Spleen (tissue), 11 donors: ENCODE measurements around the gene FAIM2. TPM values are rescaled to one million over a fixed set of nuclear protein-coding genes. Genes with fewer than 3 reads are reported as not detected.

ENCODE experiments used
- DNase-seq: peaks from one replicate; pipeline ENCODE4 v3.0.0-alpha.2; 2020
- H3K27ac ChIP-seq, 8 donors: fragments of 200-600 bp; sonication (generic) in 7 of 8; 1 replicate in 4 of 8; 2 replicates in 4 of 8; pipeline versions ENCODE4 v1.5.0 to v1.8.0; 2016 to 2021; ENCODE audit warnings: inconsistent platforms in 4 of 8, mild to moderate bottlenecking in 4 of 8, moderate library complexity in 1 of 8
- H3K27me3 ChIP-seq, 7 donors: fragments of 200-600 bp; sonication (generic) in 6 of 7; replicated peaks in 1 of 7; 1 replicate in 4 of 7; 2 replicates in 3 of 7; pipeline versions ENCODE4 v1.5.0 to v1.8.0; 2016 to 2021; ENCODE audit warnings: inconsistent platforms in 3 of 7, mild to moderate bottlenecking in 1 of 7
- H3K36me3 ChIP-seq, 6 donors: fragments of 200-600 bp; sonication (generic) in 5 of 6; 1 replicate in 4 of 6; 2 replicates in 2 of 6; pipeline versions ENCODE4 v1.5.0 to v1.8.0; 2016 to 2021; ENCODE audit warnings: inconsistent platforms in 2 of 6
- H3K4me1 ChIP-seq, 6 donors: fragments of 200-600 bp; sonication (generic) in 5 of 6; 1 replicate in 3 of 6; 2 replicates in 3 of 6; pipeline versions ENCODE4 v1.5.0 to v1.8.0; 2016 to 2021; ENCODE audit warnings: inconsistent platforms in 3 of 6
- H3K4me3 ChIP-seq, 8 donors: fragments of 200-600 bp; sonication (generic) in 7 of 8; 1 replicate in 4 of 8; 2 replicates in 4 of 8; pipeline versions ENCODE4 v1.5.0 to v1.8.0; 2016 to 2021; ENCODE audit warnings: inconsistent platforms in 4 of 8, mild to moderate bottlenecking in 4 of 8, moderate library complexity in 2 of 8
- H3K9me3 ChIP-seq, 8 donors: fragments of 200-600 bp; sonication (generic) in 7 of 8; 1 replicate in 4 of 8; 2 replicates in 4 of 8; pipeline versions ENCODE4 v1.5.0 to v1.8.0; 2016 to 2021; ENCODE audit warnings: inconsistent platforms in 4 of 8
- POLR2A ChIP-seq, 3 donors: fragments of 450-650 bp; IDR thresholded peaks; one replicate each; pipeline ENCODE4 v1.5.1; 2017; ENCODE audit warnings: antibody characterized with exemption in 3 of 3, mild to moderate bottlenecking in 1 of 3
- POLR2AphosphoS5 ChIP-seq, 3 donors: sonication (generic); formaldehyde crosslinking; IDR thresholded peaks; one replicate each; pipeline ENCODE4 v1.5.1; 2017; ENCODE audit warnings: antibody characterized with exemption in 3 of 3
- WGBS, 5 donors: extraction: QIAGEN DNeasy Blood & Tissue Kit in 3 of 5; methylation state at CpG; one replicate each; pipeline versions ENCODE4 v1.1.5 to v1.1.7; 2013 to 2018; 5-methylcytosine and 5-hydroxymethylcytosine counted together
- intact Hi-C: fragments of 100-400 bp; cut with DNase I; formaldehyde crosslinking; loops from one replicate; pipeline ENCODE4 v1.15.0; 2023; ENCODE audit warnings: low total_unique reads
- polyA plus RNA-seq, 3 donors: library from polyadenylated mRNA; stranded (reverse); fragments of 200-250 nt; gene quantifications; one replicate each; pipeline ENCODE4 v1.2.1, GENCODE V29; 2013
- total RNA-seq, 7 donors: library from RNA; depleted of rRNA in 3 of 7; stranded (reverse); fragments of >200 nt in 3 of 7; fragmentation: NEBNext Ultra II Directional in 4 of 7; extraction: Animal tissue kit (Norgen Biotek cat#: 25700) in 4 of 7; gene quantifications; one replicate each; pipeline versions ENCODE4 v1.1.0 to v1.2.1, GENCODE V29; 2016 to 2021
- TF ChIP-seq, protein P1 (sequence below), 11 experiments: fragments of 200-600 bp in 7 of 11; fragments of 450-650 bp in 4 of 11; sonication (generic) in 4 of 11; IDR thresholded peaks in 8 of 11; conservative IDR thresholded peaks in 3 of 11; 1 replicate in 7 of 11; 2 replicates in 4 of 11; pipeline versions ENCODE4 v1.4.0 to v1.8.0; 2016 to 2021; ENCODE audit warnings: antibody characterized with exemption in 11 of 11, inconsistent platforms in 4 of 11, mild to moderate bottlenecking in 1 of 11
- donor health status: healthy with polysubstance abuse.
- donor health status: DM: no; HTN: no; CAD: no; lungs with moderate emphysema.
- donor health status: DM: no; HTN: no; CAD: no.
- donor health status: Bipolar disorder and iron deficiency.
- donor health status: healthy.
- donor health status: DM: no; HTN: no; CAD: no.
- donor health status: DM: yes; HTN: yes; CAD: no.

The FAIM2 gene
- total and polyA plus RNA-seq, 10 donors = 0.04 to 3.2 (median 0.47) TPM; not detected in 1

DNA sequence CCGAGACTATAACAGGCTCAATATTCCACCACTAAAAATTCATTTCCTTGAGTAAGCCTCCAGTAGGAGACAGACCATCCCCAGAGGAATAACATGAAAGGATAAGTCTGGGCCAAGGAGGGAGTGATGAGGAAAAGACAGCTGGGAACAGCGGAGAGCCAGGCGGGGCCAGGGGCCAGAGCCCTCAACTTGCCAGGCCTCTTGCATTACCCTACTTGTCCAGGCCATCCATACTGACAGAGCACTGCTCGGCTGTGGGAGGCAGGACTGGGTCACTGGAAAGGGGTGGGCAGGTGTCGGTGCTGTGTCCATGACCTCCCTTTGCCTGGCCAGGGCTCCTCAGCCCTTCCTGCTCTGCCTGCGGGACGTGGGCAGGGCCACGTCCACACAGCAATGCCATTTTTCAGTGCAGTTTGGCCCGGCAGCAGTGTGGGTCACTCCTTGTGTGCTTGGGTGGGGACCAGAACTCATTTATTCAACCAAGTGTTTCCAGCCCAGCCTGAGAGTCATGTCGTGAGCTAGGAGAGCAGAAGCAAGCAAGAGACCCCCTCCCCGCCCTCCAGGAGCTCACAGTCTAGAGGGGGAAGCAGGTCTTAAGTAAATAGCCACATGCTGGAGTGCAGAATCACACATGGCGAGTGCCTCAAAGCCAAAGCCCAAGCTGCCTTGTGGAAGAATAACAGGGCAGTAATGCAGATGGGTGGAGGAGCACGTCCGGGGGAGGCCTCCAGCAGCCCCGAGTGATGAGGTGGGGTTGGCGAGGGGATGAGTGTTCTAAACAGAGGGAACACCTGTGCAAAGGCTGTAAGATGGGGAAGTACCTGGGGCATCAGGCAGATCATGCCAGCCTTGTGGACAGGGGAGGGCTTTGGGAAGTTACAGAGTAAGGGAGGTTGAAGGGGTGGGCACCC is 8.9 kb upstream of the FAIM2 start:
- Histone ChIP-seq H3K27ac (no peak overlapping the region), H3K9me3 (no peaks in the 10 kb centered on the region), H3K36me3 (no peaks in the 10 kb centered on the region), H3K27me3 (peaks cover 0 to 9% (median 0%) of the 10 kb centered on the region in 7 donors), H3K4me3 (no peak overlapping the region), H3K4me1 (no peaks in the 10 kb centered on the region)
- 77 to 89% (median 82%) methylated on average over 12 to 16 of the region's 16 CpGs for WGBS, 5 donors
- intact Hi-C loops = no loop called here
- peak; percentile 51 for DNase-seq
- no peak for TF ChIP-seq POLR2AphosphoS5 (IDR thresholded peaks at IDR 0.05)
- TF ChIP-seq, protein P1, sequence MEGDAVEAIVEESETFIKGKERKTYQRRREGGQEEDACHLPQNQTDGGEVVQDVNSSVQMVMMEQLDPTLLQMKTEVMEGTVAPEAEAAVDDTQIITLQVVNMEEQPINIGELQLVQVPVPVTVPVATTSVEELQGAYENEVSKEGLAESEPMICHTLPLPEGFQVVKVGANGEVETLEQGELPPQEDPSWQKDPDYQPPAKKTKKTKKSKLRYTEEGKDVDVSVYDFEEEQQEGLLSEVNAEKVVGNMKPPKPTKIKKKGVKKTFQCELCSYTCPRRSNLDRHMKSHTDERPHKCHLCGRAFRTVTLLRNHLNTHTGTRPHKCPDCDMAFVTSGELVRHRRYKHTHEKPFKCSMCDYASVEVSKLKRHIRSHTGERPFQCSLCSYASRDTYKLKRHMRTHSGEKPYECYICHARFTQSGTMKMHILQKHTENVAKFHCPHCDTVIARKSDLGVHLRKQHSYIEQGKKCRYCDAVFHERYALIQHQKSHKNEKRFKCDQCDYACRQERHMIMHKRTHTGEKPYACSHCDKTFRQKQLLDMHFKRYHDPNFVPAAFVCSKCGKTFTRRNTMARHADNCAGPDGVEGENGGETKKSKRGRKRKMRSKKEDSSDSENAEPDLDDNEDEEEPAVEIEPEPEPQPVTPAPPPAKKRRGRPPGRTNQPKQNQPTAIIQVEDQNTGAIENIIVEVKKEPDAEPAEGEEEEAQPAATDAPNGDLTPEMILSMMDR (IDR thresholded peaks at IDR 0.05 in 8 of 11, conservative IDR thresholded peaks at IDR 0.05 in 3 of 11) = no peak
- no peak for TF ChIP-seq POLR2A (IDR thresholded peaks at IDR 0.05)

DNA sequence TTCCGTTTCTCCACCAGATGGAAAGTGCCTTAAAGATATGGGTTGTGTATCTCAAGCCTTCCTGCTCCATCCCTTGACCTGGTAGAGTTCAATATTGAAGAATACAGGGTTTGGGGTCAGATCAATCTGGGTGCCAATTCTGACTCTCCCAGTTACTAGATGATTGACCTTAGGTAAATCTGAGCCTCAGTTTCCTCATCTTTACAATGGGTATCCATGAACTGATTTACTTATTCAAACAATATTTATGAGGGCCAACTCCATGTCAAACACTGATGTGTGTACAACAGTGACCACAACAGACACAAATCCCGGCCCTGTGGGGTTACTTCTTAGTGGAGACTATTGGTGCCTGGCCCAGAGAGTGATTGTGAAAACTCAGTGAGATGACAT is 7.5 kb upstream of the FAIM2 start:
- peak; percentile 7 for DNase-seq
- intact Hi-C loops = no loop called here
- TF ChIP-seq, protein P1 (IDR thresholded peaks at IDR 0.05 in 8 of 11, conservative IDR thresholded peaks at IDR 0.05 in 3 of 11) = no peak
- TF ChIP-seq POLR2A (IDR thresholded peaks at IDR 0.05) (no peak), POLR2AphosphoS5 (IDR thresholded peaks at IDR 0.05) (no peak)

DNA sequence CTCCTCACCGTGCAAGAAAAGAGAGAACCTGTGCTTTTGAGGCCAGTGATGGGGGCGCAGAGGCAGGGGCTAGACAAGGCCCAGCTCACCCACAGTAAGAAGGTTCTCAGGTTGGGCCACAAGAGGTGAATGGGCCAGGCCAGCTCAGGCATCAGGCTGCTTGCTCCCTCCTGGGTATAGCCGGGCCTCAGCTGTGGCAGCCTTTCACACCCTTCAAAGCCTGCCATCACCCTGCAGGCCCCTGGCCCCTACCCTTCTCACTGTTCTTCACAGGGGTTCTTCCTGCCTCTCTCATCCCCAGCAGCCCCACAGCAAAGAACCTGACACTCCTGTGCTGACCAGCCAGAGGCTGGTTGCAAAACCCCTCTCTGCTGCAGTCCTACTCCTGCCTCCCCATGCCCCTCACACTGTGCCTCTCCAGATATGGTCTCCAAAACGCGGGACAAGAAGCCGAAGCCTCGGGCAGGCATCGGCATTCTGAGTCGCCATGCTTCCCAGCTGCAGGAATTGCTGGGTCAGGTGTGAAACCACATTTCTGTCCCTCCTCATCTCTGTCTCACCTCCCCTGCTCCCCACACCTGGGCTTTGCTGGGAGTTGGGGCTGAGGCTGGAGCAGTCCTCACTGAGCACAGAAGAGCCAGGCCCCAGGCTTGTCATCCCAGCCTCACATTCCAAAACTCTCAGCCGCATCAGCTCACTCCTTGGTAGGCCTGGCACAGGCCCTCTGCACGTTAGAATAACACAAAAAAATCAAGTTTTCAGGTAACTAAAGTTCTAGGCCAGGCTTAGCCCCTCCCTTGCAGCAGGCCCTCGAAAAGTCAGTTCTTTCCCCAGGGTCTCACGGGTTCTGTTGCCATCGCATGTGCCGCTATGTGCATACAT is 6.9 kb upstream of the FAIM2 start:
- H3K9me3 ChIP-seq = no peaks in the 10 kb centered on the region
- DNase-seq = peak; percentile 61
- intact Hi-C loops = no loop called here

More for the DNA sequence above, 7.5 kb upstream of the FAIM2 start:
- Histone ChIP-seq H3K4me3 (no peak overlapping the region), H3K9me3 (no peaks in the 10 kb centered on the region), H3K27ac (no peak overlapping the region), H3K36me3 (no peaks in the 10 kb centered on the region), H3K27me3 (peaks cover 0 to 14% (median 0%) of the 10 kb centered on the region in 7 donors), H3K4me1 (no peaks in the 10 kb centered on the region)
- 76 to 98% (median 91%) methylated on average over 2 of the region's 2 CpGs for WGBS, 5 donors

More for the DNA sequence above, 6.9 kb upstream of the FAIM2 start:
- Histone ChIP-seq H3K27me3 (peaks cover 0 to 17% (median 0%) of the 10 kb centered on the region in 7 donors), H3K4me3 (no peak overlapping the region), H3K4me1 (no peaks in the 10 kb centered on the region), H3K36me3 (no peaks in the 10 kb centered on the region), H3K27ac (no peak overlapping the region)
- TF ChIP-seq, protein P1 (IDR thresholded peaks at IDR 0.05 in 8 of 11, conservative IDR thresholded peaks at IDR 0.05 in 3 of 11) = no peak
- TF ChIP-seq POLR2A (IDR thresholded peaks at IDR 0.05) = no peak
- WGBS, 5 donors = 85 to 93% (median 91%) methylated on average over 13 to 15 of the region's 15 CpGs
